K562 (cell line): Measurements from ENCODE around the gene SARS2. TPM values are rescaled to one million over a fixed set of nuclear protein-coding genes. Genes with fewer than 3 reads are reported as not detected.

Source experiments
- HDAC3 ChIP-seq: fragments of 450-650 bp; IDR thresholded peaks from 2 replicates; pipeline ENCODE4 v1.6.1; 2018; ENCODE audit warnings: borderline replicate concordance, mild to moderate bottlenecking, moderate library complexity; ENCODE audit not compliant: partially characterized antibody
- MCM2 ChIP-seq: fragments of 450-650 bp; IDR thresholded peaks from 2 replicates; pipeline ENCODE4 v1.6.1; 2017; ENCODE audit warnings: low read depth, mild to moderate bottlenecking
- MEF2A ChIP-seq: IDR thresholded peaks from 2 replicates; pipeline ENCODE4 v1.6.1; 2011; ENCODE audit warnings: low read depth, mild to moderate bottlenecking, low read length, moderate library complexity; ENCODE audit not compliant: control insufficient read depth
- PHTF2 ChIP-seq: fragments of 250-450 bp; sonication (Bioruptor Pico); IDR thresholded peaks from 2 replicates; pipeline ENCODE4 v1.5.0; 2021; ENCODE audit warnings: mild to moderate bottlenecking
- SIN3B ChIP-seq: fragments of 450-650 bp; IDR thresholded peaks from 2 replicates; pipeline ENCODE4 v1.6.1; 2017; ENCODE audit warnings: low read depth, mild to moderate bottlenecking, moderate library complexity
- SMC3 ChIP-seq: conservative IDR thresholded peaks from 2 replicates; pipeline ENCODE4 v1.6.1; 2011; ENCODE audit warnings: low read depth, low read length, improper control_type of control experiment; ENCODE audit not compliant: insufficient read depth
- STAG1 ChIP-seq: sonication (generic); formaldehyde crosslinking; IDR thresholded peaks from 2 replicates; pipeline ENCODE4 v1.5.0; 2020; ENCODE audit warnings: missing genetic modification reagents, borderline replicate concordance
- polyA plus RNA-seq, 8 experiments: library from polyadenylated mRNA; depleted of rRNA in 4 of 8; stranded (reverse) in 5 of 8; unstranded in 3 of 8; fragments of >200 nt; fragmentation: Nextera tagmentation in 2 of 8; fragmentation: Illumina TruSeq in 1 of 8; extraction: Ambion mirVana in 2 of 8; extraction: Trizol in 1 of 8; gene quantifications; 2 replicates each; pipeline versions ENCODE4 v1.2.1 to v1.2.3, GENCODE V29; 2011 to 2014; ENCODE audit warnings: inconsistent platforms in 1 of 8, missing spikeins in 1 of 8
- total RNA-seq, 7 experiments: library from RNA; depleted of rRNA in 6 of 7; stranded (reverse); fragments of >200 nt in 6 of 7; fragmentation: Illumina TruSeq in 2 of 7; extraction: Trizol in 2 of 7; gene quantifications; 2 replicates each; pipeline versions ENCODE4 v1.2.1 to v1.2.3, GENCODE V29; 2011 to 2021; ENCODE audit warnings: low replicate concordance in 1 of 7
- TF ChIP-seq, protein P1 (sequence below): fragments of 450-650 bp; IDR thresholded peaks from 2 replicates; pipeline ENCODE4 v1.6.1; 2017; ENCODE audit warnings: antibody characterized with exemption, mild to moderate bottlenecking
- TF ChIP-seq, protein P2 (sequence below): fragments of 250-450 bp; sonication (Bioruptor Pico); IDR thresholded peaks from 2 replicates; pipeline ENCODE4 v1.4.0; 2020
- TF ChIP-seq, protein P3 (sequence below), 2 experiments: IDR thresholded peaks; 2 replicates each; pipeline ENCODE4 v1.6.1; 2011; ENCODE audit warnings: borderline replicate concordance in 1 of 2, control low read depth in 1 of 2, low read depth in 1 of 2, low read length in 1 of 2, mild to moderate bottlenecking in 1 of 2, mixed read lengths in 1 of 2, moderate library complexity in 1 of 2; ENCODE audit not compliant: insufficient read depth in 1 of 2, insufficient read length in 1 of 2, poor library complexity in 1 of 2, severe bottlenecking in 1 of 2; ENCODE audit errors: extremely low read depth in 1 of 2
- TF ChIP-seq, protein P4 (sequence below), 2 experiments: IDR thresholded peaks in 1 of 2; conservative IDR thresholded peaks in 1 of 2; 2 replicates each; pipeline ENCODE4 v1.6.1; 2016; ENCODE audit warnings: low read depth in 2 of 2, mild to moderate bottlenecking in 1 of 2, missing compliant biosample characterization in 1 of 2, missing genetic modification characterization in 1 of 2, moderate library complexity in 1 of 2

Gene SARS2
- total and polyA plus RNA-seq, 9 of the 15 experiments (the other 6 are each of a cell fraction or from before 2014, with no cell fraction given): 3.1 to 59.1 (median 31.7) TPM

DNA sequence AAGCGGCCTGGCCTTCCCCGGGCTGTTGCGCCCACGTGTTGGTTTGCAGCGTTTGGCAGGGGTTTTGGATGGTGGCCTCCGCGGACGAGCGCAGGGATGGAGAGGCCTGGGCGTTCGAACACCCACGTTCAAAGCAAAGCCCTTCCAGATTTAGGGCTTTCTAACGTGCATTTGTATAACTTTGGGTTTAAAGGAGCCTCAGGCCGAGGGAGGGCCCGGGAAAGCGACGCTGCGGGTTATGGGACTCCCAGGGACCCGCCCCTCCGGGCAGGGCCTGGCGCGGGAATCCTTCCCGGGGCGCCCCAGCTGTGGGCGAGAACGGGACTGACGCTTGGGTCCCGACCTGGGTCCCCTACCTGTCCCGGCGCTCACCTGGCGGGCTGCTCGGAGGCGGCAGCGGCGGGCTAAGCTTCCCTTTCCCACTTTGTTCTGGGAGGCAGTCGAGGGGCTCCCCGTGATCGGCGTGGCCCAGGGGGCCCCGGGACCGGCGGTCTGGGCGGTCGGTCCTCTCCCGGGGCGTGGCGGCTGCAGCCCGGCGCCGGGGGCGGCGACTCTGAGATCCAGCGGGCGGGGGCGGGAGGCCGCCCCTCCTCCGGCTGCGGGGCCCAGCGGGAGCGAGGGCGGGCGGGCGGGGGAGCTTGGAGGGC lies 44.8 kb upstream of the SARS2 start, which contains the start of gene FBXO17 (continued):
- TF ChIP-seq, protein P1, sequence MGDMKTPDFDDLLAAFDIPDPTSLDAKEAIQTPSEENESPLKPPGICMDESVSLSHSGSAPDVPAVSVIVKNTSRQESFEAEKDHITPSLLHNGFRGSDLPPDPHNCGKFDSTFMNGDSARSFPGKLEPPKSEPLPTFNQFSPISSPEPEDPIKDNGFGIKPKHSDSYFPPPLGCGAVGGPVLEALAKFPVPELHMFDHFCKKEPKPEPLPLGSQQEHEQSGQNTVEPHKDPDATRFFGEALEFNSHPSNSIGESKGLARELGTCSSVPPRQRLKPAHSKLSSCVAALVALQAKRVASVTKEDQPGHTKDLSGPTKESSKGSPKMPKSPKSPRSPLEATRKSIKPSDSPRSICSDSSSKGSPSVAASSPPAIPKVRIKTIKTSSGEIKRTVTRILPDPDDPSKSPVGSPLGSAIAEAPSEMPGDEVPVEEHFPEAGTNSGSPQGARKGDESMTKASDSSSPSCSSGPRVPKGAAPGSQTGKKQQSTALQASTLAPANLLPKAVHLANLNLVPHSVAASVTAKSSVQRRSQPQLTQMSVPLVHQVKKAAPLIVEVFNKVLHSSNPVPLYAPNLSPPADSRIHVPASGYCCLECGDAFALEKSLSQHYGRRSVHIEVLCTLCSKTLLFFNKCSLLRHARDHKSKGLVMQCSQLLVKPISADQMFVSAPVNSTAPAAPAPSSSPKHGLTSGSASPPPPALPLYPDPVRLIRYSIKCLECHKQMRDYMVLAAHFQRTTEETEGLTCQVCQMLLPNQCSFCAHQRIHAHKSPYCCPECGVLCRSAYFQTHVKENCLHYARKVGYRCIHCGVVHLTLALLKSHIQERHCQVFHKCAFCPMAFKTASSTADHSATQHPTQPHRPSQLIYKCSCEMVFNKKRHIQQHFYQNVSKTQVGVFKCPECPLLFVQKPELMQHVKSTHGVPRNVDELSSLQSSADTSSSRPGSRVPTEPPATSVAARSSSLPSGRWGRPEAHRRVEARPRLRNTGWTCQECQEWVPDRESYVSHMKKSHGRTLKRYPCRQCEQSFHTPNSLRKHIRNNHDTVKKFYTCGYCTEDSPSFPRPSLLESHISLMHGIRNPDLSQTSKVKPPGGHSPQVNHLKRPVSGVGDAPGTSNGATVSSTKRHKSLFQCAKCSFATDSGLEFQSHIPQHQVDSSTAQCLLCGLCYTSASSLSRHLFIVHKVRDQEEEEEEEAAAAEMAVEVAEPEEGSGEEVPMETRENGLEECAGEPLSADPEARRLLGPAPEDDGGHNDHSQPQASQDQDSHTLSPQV: peak; percentile 85
- no peak for TF ChIP-seq STAG1 (CRISPR knock-in tag)
- no peak for TF ChIP-seq SMC3
- TF ChIP-seq, protein P2, sequence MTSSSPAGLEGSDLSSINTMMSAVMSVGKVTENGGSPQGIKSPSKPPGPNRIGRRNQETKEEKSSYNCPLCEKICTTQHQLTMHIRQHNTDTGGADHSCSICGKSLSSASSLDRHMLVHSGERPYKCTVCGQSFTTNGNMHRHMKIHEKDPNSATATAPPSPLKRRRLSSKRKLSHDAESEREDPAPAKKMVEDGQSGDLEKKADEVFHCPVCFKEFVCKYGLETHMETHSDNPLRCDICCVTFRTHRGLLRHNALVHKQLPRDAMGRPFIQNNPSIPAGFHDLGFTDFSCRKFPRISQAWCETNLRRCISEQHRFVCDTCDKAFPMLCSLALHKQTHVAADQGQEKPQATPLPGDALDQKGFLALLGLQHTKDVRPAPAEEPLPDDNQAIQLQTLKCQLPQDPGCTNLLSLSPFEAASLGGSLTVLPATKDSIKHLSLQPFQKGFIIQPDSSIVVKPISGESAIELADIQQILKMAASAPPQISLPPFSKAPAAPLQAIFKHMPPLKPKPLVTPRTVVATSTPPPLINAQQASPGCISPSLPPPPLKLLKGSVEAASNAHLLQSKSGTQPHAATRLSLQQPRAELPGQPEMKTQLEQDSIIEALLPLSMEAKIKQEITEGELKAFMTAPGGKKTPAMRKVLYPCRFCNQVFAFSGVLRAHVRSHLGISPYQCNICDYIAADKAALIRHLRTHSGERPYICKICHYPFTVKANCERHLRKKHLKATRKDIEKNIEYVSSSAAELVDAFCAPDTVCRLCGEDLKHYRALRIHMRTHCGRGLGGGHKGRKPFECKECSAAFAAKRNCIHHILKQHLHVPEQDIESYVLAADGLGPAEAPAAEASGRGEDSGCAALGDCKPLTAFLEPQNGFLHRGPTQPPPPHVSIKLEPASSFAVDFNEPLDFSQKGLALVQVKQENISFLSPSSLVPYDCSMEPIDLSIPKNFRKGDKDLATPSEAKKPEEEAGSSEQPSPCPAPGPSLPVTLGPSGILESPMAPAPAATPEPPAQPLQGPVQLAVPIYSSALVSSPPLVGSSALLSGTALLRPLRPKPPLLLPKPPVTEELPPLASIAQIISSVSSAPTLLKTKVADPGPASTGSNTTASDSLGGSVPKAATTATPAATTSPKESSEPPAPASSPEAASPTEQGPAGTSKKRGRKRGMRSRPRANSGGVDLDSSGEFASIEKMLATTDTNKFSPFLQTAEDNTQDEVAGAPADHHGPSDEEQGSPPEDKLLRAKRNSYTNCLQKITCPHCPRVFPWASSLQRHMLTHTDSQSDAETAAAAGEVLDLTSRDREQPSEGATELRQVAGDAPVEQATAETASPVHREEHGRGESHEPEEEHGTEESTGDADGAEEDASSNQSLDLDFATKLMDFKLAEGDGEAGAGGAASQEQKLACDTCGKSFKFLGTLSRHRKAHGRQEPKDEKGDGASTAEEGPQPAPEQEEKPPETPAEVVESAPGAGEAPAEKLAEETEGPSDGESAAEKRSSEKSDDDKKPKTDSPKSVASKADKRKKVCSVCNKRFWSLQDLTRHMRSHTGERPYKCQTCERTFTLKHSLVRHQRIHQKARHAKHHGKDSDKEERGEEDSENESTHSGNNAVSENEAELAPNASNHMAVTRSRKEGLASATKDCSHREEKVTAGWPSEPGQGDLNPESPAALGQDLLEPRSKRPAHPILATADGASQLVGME (CRISPR knock-in tag): no peak
- TF ChIP-seq PHTF2 (CRISPR knock-in tag): no peak
- TF ChIP-seq, protein P3, sequence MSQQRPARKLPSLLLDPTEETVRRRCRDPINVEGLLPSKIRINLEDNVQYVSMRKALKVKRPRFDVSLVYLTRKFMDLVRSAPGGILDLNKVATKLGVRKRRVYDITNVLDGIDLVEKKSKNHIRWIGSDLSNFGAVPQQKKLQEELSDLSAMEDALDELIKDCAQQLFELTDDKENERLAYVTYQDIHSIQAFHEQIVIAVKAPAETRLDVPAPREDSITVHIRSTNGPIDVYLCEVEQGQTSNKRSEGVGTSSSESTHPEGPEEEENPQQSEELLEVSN (IDR thresholded peaks at IDR 0.05; ENCODE audit: borderline replicate concordance in 1 of 2, extremely low read depth in 1 of 2, insufficient read depth in 1 of 2, insufficient read length in 1 of 2, low read depth in 1 of 2, low read length in 1 of 2, poor library complexity in 1 of 2, severe bottlenecking in 1 of 2): peak; percentile 72 to 77
- TF ChIP-seq, protein P4, sequence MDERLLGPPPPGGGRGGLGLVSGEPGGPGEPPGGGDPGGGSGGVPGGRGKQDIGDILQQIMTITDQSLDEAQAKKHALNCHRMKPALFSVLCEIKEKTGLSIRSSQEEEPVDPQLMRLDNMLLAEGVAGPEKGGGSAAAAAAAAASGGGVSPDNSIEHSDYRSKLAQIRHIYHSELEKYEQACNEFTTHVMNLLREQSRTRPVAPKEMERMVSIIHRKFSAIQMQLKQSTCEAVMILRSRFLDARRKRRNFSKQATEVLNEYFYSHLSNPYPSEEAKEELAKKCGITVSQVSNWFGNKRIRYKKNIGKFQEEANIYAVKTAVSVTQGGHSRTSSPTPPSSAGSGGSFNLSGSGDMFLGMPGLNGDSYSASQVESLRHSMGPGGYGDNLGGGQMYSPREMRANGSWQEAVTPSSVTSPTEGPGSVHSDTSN (CRISPR knock-in tag; IDR thresholded peaks at IDR 0.05; ENCODE audit: low read depth): no peak
- TF ChIP-seq, protein P4 (tag; conservative IDR thresholded peaks at IDR 0.05; ENCODE audit: low read depth): no peak
- TF ChIP-seq HDAC3: no peak
- no peak for TF ChIP-seq MEF2A
- no peak for TF ChIP-seq MCM2
- peak; percentile 51; the same call in 1 of the 2 replicates for TF ChIP-seq SIN3B
